GM18519 (cell line): Measurements from ENCODE around the gene OGFR.

ENCODE experiments used
- ATAC-seq: cut with Tn5 transposase; IDR thresholded peaks from one replicate; pipeline ENCODE4 v1.9.1; 2021; ENCODE audit warnings: mild to moderate bottlenecking, moderate library complexity; ENCODE audit not compliant: unreplicated experiment, low FRiP score

Gene OGFR

DNA sequence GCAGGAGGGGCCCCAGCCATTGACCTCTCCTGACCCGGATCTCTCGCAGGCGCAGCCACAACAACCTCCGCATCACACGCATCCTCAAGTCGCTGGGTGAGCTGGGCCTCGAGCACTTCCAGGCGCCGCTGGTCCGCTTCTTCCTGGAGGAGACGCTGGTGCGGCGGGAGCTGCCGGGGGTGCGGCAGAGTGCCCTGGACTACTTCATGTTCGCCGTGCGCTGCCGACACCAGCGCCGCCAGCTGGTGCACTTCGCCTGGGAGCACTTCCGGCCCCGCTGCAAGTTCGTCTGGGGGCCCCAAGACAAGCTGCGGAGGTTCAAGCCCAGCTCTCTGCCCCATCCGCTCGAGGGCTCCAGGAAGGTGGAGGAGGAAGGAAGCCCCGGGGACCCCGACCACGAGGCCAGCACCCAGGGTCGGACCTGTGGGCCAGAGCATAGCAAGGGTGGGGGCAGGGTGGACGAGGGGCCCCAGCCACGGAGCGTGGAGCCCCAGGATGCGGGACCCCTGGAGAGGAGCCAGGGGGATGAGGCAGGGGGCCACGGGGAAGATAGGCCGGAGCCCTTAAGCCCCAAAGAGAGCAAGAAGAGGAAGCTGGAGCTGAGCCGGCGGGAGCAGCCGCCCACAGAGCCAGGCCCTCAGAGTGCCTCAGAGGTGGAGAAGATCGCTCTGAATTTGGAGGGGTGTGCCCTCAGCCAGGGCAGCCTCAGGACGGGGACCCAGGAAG lies 7.7 kb downstream of the OGFR start:
- no peak for ATAC-seq

DNA sequence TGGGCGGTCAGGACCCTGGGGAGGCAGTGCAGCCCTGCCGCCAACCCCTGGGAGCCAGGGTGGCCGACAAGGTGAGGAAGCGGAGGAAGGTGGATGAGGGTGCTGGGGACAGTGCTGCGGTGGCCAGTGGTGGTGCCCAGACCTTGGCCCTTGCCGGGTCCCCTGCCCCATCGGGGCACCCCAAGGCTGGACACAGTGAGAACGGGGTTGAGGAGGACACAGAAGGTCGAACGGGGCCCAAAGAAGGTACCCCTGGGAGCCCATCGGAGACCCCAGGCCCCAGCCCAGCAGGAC lies 8.2 kb downstream of the OGFR start:
- no peak for ATAC-seq

DNA sequence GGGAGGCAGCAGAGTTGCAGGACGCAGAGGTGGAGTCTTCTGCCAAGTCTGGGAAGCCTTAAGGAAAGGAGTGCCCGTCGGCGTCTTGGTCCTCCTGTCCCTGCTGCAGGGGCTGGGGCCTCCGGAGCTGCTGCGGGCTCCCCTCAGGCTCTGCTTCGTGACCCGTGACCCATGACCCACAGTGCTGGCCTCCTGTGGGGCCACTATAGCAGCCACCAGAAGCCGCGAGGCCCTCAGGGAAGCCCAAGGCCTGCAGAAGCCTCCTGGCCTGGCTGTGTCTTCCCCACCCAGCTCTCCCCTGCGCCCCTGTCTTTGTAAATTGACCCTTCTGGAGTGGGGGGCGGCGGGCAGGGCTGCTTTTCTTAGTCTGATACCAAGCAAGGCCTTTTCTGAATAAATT lies 9.0 kb downstream of the OGFR start:
- ATAC-seq: no peak

DNA sequence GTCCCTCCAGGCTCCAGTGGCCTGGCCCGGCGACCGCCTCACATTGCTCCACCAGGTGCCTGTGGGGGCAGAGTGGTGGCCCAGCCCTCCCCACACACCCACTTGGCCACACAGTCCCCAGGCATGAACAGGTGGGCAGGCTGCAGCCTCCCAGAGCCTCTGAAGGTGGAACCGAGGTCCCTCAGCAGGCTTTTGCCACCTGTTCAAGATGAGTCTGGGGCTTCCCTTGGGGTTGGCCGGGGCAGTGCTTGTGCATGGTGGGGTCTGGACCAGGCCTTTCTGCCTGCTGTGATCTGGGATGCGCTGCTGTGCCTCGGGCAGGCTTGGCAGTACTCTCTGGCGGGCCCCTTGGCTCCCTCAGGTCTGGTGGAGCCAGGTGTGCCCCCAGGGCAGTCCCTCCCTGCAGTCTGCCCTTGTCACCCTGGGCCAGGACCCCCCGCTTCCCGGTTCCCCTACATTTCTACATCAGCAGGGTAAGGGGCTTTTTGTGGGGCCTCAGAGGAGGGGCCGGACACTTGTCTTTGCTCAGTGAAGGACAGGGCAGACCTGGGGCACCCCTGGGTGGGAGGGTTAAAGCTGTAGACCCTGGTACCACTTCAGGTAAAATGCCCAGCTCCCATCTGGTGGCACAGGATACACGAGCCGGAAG lies 9.5 kb downstream of the OGFR start:
- no peak for ATAC-seq

DNA sequence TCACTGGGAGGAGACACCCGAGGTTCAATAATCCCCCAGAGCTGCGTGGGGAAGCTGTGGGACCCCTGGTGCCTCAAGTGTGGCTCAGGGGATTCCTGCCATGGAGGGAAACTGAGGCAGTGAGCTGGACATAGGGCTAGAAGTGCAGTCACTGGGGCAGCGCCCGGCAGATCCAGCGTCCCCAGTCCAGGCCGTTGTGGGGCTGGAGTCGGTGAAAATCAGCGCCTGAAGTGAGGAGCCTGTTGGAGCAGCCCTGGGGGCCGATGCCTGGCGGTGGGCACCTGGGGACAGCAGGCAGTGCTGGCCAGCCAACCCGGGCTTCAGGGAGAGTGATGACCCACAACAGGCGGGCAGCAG lies 10.1 kb downstream of the OGFR start:
- no peak for ATAC-seq

DNA sequence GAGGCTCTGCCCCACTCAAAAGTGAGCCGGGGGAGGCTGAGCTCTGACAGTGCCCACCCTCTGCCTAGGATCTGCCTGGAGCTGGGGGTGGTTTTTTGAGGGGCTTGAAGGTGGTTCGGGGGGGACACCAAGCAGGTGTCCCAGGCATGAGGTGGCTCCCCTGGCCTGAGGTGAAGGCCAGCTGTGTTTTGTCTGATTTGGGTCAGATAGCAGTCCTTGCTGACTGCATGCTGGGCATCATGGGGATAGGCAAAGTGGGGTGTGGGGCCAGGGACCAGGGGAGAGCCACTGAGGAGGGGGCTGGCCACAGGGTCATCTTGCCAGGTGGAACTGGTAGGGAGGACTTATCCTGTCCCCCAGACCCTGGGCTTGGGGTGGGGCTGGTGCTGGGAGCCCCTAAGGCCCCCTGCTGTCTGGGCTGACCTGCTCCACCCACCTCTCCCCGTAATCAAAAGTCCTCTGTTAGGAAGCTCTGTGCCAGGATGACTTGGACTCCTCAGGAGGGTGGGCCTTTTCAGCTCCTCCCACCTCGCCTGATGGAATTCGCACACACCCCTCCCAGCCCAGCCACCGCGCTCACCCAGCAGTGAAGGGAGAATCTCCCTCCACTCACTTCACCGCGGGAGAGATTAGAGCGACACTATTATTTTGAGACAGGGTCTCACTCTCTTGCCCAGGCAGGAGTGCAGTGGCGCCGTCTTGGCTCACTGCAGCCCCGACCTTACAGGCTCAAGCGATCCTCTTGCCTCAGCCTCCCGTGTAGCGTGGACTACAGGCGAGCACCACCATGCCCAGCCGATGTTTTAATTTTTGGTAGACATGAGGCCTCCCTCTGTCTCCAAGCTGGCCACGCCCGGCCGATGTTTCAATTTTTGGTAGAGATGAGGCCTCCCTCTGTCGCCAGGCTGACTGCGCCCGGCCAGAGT lies 10.7 kb downstream of the OGFR start:
- ATAC-seq: no peak

DNA sequence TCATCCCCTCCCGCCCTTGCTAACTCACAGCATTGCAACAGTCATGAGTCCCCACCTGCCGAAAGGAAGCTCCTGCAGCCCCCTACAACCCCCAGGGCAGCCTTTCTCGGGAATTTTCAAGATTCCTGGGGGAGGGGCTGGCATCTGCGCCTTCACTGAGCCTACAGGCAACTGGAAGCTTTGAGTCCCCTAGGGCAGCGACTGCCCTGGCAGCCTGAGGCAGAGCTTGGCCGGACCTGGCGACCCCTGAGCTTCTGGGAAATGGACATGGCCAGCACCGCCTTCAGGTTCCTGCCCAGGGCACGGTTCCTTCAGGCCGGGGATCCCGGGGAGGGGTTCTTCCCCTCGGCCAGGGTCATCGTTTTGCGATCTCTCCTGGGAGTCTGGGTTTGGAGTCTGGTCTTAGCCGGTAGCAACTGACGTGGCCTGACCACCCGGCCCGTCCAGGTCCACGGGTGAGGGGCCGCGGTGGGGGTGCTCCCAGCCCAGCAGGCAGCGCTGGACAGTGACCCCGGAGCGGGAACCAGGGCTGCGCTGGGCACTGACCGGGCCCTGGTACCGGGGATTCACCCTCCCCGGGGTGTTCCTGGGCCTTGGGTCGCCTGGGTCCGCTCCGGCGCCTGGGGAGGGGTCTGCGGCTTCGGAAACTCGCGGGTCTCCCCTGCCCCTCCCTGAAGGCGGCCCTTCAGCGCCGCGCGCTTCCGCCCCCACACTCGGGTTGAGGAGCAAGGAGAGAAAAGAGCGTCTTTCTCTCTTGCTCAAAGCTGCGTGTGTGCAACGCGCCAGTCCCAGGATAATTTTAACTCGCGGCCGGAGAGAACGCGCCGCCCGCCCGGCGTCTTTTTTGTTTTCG lies 11.6 kb downstream of the OGFR start:
- ATAC-seq: no peak

DNA sequence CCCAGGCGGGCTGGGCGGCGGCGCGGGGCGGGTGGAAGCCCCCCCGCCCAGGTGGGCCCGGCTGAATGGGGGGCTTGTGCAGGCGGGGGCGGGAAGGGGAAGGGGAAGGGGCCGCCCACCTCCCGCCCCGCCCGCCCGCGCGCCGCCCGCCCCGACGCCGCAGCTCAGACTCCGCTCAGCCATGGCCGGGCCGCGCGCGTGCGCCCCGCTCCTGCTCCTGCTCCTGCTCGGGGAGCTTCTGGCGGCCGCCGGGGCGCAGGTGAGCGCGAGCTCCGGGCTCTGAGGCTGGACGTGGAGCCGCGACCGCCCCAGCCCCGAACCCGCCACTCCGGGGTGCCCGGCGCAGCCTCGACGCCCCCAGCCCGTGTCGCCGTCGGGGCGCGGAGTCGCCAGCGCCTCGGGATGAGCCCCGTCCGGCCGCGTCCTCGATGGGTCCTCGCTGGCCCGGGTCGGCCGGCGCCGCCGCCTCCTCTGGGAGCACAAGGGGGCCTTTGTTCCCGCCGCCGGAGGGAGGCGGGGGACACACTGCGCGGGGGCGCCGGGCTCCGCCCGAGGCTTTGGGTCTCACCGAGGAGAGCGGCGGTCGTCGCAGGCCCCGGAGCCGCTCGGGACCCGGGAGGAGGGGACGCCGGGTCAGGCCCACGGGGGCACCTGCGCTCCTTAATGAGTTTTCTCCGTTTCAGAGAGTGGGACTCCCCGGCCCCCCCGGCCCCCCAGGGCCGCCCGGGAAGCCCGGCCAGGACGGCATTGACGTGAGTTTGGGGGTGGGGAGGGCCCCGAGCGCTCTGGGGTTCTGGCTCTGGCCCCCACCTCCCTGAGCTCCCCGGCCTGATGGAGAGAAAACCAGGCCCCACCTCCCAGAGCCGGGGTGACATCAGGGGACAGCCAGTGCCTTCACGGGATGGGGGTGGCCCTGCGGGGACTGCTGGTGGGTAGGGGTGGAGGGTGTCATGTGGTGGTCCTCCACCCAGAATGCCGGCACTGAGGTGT lies 12.5 kb downstream of the OGFR start, which contains the start of gene COL9A3:
Gene COL9A3 (plus strand): TSS at position 167 of the 990 bp plus-strand sequence. CDS start 15 bp downstream, at position 182.
- ATAC-seq: no peak

DNA sequence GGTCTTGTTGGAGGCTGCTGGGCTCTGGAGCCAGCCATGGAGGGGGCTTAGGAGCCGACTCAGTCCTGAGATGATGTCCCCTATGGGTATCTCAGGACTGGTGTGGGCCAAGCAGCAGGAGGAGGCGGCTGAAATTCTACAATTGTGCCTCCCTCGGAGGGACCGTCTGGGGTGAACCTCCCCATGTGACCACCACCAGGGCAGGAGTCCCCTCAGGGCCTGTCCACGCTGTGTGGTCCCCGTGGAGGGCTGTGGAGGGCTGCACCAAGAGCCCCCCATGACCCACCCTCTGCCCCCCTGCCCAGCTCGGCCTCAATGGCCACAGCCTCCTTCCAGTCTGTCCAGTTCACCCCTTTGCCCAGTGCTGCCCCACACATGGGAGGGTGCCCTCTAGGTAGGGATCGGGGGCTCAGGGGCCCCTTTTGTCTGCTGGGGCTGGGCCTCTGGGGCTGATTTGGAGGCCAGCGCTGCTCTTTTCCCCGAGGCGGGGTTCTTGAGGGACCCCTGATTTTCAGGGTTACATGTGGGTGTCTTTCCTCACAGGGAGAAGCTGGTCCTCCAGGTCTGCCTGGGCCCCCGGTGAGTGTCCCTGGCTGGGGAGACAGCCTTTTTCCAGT lies 13.4 kb downstream of the OGFR start:
- no peak for ATAC-seq

DNA sequence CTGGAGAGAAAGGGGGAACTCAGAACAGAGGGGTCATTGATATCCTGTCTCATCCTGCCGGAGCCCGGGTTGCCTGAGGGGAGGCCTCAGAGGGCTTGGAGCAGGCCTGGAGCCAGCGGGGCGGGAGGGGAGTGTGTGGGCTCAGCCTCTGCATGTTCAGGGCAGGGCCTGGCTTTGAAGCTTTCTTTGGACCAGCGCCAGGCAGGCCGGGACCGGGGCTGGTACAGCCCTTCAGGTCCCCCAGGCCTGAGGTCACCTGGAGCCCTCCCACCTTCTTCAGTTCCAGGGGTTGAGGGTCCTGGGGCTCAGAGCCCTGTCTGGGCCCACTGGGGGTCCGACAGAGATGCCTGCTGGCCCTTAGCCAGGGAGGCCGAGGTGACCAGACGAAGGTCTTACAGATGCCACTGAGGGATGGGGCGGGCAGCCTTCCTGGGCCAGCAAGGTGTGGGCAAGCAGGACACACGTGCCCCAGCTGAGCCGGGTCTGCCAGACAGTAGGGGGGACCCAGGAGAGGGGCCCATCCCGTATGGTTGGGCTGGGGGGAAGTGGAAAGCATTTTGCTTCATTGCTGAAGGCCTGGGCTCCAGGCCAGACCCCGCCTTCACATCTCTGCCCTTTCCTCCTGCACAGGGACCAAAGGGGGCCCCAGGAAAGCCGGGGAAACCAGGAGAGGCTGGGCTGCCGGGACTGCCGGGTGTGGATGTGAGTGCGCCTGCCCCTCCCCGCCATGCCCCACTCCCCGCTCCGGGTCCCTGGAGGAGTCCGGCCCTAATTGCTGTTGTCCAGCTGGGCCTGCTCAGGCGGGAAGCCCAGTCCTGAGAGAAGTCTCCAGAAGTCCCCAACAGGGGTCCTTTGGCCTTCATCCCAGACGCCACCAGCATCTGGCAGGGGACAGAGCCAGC lies 14.2 kb downstream of the OGFR start:
- ATAC-seq: no peak

DNA sequence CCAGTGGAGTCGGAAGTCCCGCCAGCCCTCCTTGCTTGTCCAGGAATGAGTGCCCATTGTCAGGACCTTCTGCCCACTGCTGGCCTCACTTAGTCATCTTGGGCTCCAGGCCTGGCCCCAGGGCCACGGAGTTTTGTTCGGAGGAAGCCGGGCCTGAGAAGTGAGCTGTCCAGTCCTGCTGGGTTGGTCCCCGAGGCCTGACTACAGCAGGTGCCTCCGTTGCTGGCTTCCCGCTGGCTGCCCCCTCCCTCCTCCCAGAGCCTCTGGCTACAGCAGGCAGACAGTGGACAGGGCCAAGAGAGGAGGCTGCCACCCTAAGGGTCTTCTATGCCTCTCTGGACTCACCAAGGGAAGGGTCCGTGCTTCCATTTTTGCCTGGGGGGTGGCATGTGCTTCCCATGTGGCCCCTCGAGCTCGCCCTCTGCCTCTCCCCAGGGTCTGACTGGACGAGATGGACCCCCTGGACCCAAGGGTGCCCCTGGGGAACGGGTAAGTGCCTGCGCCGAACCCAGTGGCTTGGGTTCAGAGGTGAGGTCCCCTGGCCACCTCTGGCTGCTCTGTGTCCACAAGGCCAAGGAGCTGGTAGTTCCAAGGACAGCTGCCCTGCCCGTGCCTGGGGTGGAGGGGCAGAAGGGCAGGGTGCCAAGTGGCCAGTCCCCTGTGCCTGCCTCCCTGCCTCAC lies 15.0 kb downstream of the OGFR start:
- ATAC-seq: no peak

DNA sequence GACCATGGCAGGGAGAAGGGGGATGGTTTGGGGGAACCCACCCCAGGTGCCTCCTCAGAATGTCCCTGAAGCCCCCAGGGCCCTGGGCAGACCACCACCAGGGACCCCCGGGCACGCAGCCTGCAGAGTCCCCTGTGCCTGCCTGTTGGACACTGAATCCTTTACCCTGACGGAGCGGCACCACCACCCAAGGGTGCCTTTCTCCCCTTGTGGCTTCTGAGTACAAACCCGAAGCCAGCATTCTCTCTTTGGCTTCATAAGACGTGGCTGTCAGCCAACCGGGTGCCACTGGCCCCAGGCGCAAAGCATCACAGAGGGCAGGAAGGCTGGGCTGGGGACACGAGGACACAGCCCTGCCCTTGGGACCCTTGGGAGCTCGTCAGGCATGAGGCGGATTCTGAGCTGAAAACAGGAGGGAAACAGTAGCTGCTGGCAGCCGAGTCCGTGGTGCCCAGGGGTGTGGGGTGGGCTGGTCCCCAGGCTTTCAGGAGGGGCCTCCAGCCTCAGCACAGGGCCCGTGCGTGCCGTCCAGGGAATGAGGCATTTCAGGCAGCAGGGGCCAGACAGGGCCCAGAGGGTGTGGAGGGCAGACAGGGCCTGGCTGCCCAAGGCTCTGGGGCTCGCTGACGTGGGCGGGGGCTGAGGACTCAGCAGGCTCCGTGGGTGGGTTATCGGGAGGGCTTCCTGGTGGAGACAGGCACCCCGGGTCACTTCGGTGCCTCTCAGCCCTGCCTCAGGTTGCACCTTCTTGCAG lies 15.8 kb downstream of the OGFR start:
- ATAC-seq: no peak

DNA sequence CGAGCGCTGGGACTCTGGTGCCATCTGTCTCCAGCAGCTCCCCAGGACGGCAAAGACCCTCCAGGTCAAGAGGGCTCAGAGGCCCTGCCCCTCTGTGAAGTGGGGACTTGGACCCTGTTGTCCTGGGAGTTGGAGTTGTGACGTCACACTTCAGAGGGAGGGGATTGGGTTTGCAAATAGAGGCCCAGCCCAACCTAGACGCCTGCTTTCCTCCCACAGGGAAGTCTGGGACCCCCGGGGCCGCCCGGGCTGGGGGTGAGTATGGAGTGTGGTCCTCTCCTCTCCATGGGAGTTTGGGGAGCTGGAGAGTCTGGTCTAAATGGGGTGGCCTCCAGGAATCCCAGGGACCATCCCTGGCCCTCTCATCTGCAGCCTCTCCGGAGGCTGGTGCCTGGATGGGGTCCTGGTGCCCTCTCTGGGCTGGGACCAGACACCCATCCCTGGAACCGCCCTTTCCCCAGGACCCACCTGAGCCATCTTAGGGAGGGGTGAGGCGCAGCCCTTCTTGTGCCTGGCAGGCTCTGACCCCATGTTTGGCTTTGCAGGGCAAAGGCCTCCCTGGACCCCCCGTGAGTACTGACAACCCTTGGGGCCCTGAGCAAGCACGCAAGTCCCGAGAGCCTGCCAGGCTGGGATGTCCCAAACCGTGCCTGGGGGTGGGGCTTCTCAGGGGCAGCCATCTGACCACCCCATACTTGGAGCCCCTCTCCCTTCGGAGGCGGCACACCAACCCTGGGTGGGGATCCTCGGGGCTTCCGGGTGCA lies 16.5 kb downstream of the OGFR start:
- no peak for ATAC-seq

DNA sequence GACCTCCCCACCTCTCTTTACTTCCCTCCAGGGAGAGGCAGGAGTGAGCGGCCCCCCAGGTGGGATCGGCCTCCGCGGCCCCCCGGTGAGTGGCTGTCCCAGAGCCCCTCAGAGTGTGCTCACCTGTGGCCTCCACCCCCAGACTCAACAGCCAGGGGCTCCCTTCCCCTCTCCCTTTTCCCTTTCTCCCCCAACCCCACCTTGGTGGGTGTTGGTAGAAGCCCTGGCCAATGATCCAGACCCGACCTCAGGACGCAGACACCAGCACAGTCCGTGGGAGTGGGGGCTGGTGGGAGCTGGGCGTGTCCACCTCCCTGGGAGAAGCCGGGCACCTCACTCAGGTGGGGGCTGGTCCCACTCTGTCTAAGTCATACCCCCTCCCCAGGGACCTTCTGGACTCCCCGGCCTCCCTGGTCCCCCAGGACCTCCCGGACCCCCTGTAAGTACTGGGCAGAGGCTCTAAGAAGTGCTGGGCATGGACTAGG lies 17.1 kb downstream of the OGFR start:
- no peak for ATAC-seq

DNA sequence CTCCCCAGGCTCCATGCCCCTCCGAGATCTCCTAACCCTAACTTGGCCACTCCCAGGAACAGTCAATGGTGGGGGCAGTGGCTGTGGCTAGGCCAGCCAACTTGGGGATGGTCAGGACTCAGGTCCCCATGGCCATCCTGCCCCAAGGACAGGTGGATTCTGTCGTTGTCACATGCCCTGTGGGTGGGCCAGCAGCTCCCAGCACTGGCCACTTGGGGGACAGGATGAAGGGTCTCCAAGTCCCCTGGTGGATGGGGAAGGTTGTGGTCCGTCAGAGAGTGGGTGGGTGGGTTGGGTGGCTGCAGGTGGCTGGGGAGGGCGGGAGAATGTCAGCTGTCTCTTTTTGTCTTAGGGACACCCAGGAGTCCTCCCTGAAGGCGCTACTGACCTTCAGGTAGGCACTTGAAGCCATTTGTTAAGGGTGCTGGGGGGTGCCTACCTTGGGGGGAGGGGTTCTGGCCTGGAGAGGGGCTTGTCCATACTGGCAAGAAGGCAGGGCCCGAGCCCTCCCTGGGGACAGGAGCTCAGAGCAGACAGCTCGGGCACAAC lies 17.7 kb downstream of the OGFR start:
- ATAC-seq: no peak
